Activated gamma-delta T cell (primary cell): ENCODE results near the gene RBBP8.

Experiments
- DNase-seq: peaks from one replicate; lab custom pipeline; 2025; lab: John Stamatoyannopoulos, UW

The RBBP8 gene

GRCh38 chr18:23063502-23063901 is 130.4 kb downstream of the RBBP8 start:
- DNase-seq: no peak

- no peak for DNase-seq
Measured at GRCh38 chr18:23065234-23065806, 132.2 kb downstream of the RBBP8 start.

GRCh38 chr18:23066060-23066459 is 132.9 kb downstream of the RBBP8 start:
- no peak for DNase-seq

GRCh38 chr18:23066504-23067039 is 133.4 kb downstream of the RBBP8 start:
- DNase-seq: no peak

- DNase-seq: no peak
Measured at GRCh38 chr18:23067236-23067635, 134.1 kb downstream of the RBBP8 start.

GRCh38 chr18:23068011-23068410 is 134.9 kb downstream of the RBBP8 start:
- no peak for DNase-seq

- no peak for DNase-seq
Measured at GRCh38 chr18:23068570-23069310, 135.6 kb downstream of the RBBP8 start.

- no peak for DNase-seq
Measured at GRCh38 chr18:23069481-23069880, 136.4 kb downstream of the RBBP8 start.

GRCh38 chr18:23069898-23070297 is 136.8 kb downstream of the RBBP8 start:
- no peak for DNase-seq

- no peak for DNase-seq
Measured at GRCh38 chr18:23071285-23071684, 138.2 kb downstream of the RBBP8 start.

- no peak for DNase-seq
Measured at GRCh38 chr18:23072079-23072478, 139.0 kb downstream of the RBBP8 start.

GRCh38 chr18:23073996-23074606 is 141.0 kb downstream of the RBBP8 start:
- DNase-seq: no peak
